ENCODE measurements around the gene LINGO3.

- TF ChIP-seq, protein P1, sequence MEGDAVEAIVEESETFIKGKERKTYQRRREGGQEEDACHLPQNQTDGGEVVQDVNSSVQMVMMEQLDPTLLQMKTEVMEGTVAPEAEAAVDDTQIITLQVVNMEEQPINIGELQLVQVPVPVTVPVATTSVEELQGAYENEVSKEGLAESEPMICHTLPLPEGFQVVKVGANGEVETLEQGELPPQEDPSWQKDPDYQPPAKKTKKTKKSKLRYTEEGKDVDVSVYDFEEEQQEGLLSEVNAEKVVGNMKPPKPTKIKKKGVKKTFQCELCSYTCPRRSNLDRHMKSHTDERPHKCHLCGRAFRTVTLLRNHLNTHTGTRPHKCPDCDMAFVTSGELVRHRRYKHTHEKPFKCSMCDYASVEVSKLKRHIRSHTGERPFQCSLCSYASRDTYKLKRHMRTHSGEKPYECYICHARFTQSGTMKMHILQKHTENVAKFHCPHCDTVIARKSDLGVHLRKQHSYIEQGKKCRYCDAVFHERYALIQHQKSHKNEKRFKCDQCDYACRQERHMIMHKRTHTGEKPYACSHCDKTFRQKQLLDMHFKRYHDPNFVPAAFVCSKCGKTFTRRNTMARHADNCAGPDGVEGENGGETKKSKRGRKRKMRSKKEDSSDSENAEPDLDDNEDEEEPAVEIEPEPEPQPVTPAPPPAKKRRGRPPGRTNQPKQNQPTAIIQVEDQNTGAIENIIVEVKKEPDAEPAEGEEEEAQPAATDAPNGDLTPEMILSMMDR (conservative IDR thresholded peaks at IDR 0.05 in 1 of 2, IDR thresholded peaks at IDR 0.05 in 1 of 2; ENCODE audit: extremely low read depth in 1 of 2, insufficient read depth in 1 of 2, low read depth in 1 of 2, low read length in 2 of 2), result no peak
- TF ChIP-seq EZH2 (IDR thresholded peaks at IDR 0.05; ENCODE audit: borderline replicate concordance, low read length), result no peak
Observed at GRCh38 chr19:2288818-2289713, 18.9 kb downstream of the LINGO3 start.
